ENCODE measurements around the gene ZBTB7A. TPM values are rescaled to one million over a fixed set of nuclear protein-coding genes. Genes with fewer than 3 reads are reported as not detected.

The ZBTB7A gene
- total and polyA plus RNA-seq, 10 of the 15 experiments (the other 5 are each of a cell fraction or from before 2014, with no cell fraction given) = 0.26 to 42.4 (median 4.5) TPM

DNA sequence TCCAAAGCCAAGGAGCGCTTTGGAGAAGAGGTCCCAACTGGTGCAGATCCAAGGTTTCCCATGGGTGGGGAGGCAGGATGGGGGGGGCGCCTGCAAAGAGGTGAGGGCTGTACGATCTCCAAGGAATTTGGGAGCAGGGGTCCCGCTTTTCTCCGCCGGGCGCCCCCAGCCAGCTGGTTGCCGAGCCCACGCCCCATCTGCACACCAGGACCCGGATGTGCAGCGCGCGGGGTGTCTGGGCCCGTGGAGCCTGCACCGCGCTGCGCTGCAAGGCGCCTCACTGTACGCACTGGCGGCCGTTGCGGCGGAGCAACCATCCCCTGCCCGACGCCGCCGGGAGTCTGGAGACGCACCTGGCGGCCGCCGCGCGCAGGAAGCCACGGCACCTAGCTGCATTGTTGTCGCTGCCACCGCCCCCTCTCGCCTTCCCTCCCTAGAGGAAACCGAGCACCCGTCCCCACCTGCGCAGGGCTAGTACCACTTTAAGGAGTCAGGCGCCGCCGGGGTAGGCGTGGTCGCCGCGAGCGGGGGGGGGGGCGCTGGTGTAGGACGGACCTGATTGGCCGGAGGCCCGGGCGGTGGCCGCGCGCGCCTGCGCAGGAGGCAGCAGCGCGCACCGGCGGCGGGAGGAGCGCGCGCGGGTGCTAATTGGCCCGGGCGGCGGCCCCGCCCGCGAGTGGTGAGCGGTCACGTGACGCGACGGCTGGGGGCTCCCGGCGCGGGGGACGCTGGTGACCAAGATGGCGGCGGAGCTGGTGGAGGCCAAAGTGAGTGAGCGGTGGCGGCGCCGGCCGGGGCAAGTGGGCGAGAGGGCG lies 59.5 kb downstream of the ZBTB7A start, which contains the start of gene PIAS4 (continued):
- TF ChIP-seq FOXM1 (IDR thresholded peaks at IDR 0.05; ENCODE audit: low read depth, low read length) (no peak), SIX5 (IDR thresholded peaks at IDR 0.05; ENCODE audit: low read depth, low read length, severe bottlenecking) (no peak), SMAD5 (IDR thresholded peaks at IDR 0.05; ENCODE audit: low read depth) (no peak), RELA (IDR thresholded peaks at IDR 0.05; ENCODE audit: borderline replicate concordance, partially characterized antibody) (peak; percentile 57), ZBTB11 (CRISPR knock-in tag; IDR thresholded peaks at IDR 0.05) (peak; percentile 66), BACH1 (IDR thresholded peaks at IDR 0.05; ENCODE audit: borderline replicate concordance) (peak; percentile 67), NKRF (conservative IDR thresholded peaks at IDR 0.05) (peak; percentile 82), ZNF687 (IDR thresholded peaks at IDR 0.05) (peak; percentile 38), PAX5 (IDR thresholded peaks at IDR 0.05; ENCODE audit: borderline replicate concordance, low read depth, low read length) (0 out of 2 replicates have a peak, but pooled peaks have one; percentile 6), ZNF384 (IDR thresholded peaks at IDR 0.05; ENCODE audit: borderline replicate concordance, low read depth, low read length) (no peak), SPI1 (IDR thresholded peaks at IDR 0.05; ENCODE audit: borderline replicate concordance, insufficient read depth, low read depth, low read length) (no peak), MYC (IDR thresholded peaks at IDR 0.05; ENCODE audit: insufficient read depth, insufficient read length, insufficient replicate concordance, low read length, severe bottlenecking) (no peak), CTCF (IDR thresholded peaks at IDR 0.05 in 2 of 3, conservative IDR thresholded peaks at IDR 0.05 in 1 of 3; ENCODE audit: control insufficient read depth in 2 of 3, extremely low read depth in 1 of 3, insufficient read depth in 1 of 3, low read depth in 3 of 3, low read length in 3 of 3) (0 out of 6 replicates have a peak, but pooled peaks of 1 of the 3 experiments have one; percentile 3), CBFB (IDR thresholded peaks at IDR 0.05; ENCODE audit: low read depth) (no peak), ZNF622 (IDR thresholded peaks at IDR 0.05) (no peak)

Data from GM12878 (cell line).